K562 (cell line): ENCODE measurements around the gene SLC8A2. TPM values are rescaled to one million over a fixed set of nuclear protein-coding genes. Genes with fewer than 3 reads are reported as not detected.

Source experiments
- BMI1 ChIP-seq: fragments of 150-350 bp; IDR thresholded peaks from 2 replicates; pipeline ENCODE4 v1.6.1; 2014; ENCODE audit warnings: low read length
- CBX2 ChIP-seq: fragments of 200-600 bp; sonication (generic); IDR thresholded peaks from one replicate; pipeline ENCODE4 v1.6.1; 2012; ENCODE audit warnings: mild to moderate bottlenecking, low read length, inconsistent platforms; ENCODE audit not compliant: insufficient read depth, poor library complexity, severe bottlenecking
- HMG20B ChIP-seq: fragments of 250-450 bp; sonication (Bioruptor Pico); IDR thresholded peaks from 2 replicates; pipeline ENCODE4 v1.5.0; 2021; ENCODE audit warnings: mild to moderate bottlenecking
- KDM2B ChIP-seq: fragments of 250-450 bp; sonication (Bioruptor Pico); IDR thresholded peaks from 2 replicates; pipeline ENCODE4 v1.8.0; 2021; ENCODE audit warnings: mild to moderate bottlenecking, moderate library complexity
- LARP7 ChIP-seq: fragments of 450-650 bp; IDR thresholded peaks from 2 replicates; pipeline ENCODE4 v1.6.1; 2016
- MYNN ChIP-seq, 2 experiments: sonication (generic); formaldehyde crosslinking in 1 of 2; IDR thresholded peaks; 2 replicates each; pipeline versions ENCODE4 v1.5.0 to v1.6.1; 2016 to 2020; ENCODE audit warnings: antibody characterized with exemption in 1 of 2, missing genetic modification reagents in 1 of 2
- PCBP1 ChIP-seq: fragments of 200-400 bp; formaldehyde crosslinking; IDR thresholded peaks from 2 replicates; pipeline ENCODE4 v1.6.1; 2018; ENCODE audit warnings: mild to moderate bottlenecking, low read depth, low read length; ENCODE audit not compliant: poor library complexity, severe bottlenecking
- RBM14 ChIP-seq: fragments of 200-400 bp; formaldehyde crosslinking; IDR thresholded peaks from 2 replicates; pipeline ENCODE4 v1.6.1; 2018; ENCODE audit warnings: low read depth, mild to moderate bottlenecking, low read length, moderate library complexity, borderline replicate concordance; ENCODE audit not compliant: insufficient read depth
- STAT5B ChIP-seq: fragments of 250-450 bp; sonication (Bioruptor Pico); IDR thresholded peaks from 2 replicates; pipeline ENCODE4 v1.8.0; 2021; ENCODE audit warnings: mild to moderate bottlenecking, inconsistent platforms
- U2AF2 ChIP-seq: fragments of 200-400 bp; formaldehyde crosslinking; optimal IDR thresholded peaks from 2 replicates; pipeline ENCODE3; 2017; ENCODE audit warnings: low read depth, mild to moderate bottlenecking, low read length
- ZNF124 ChIP-seq: sonication (generic); formaldehyde crosslinking; IDR thresholded peaks from 2 replicates; pipeline ENCODE4 v1.8.1; 2022; ENCODE audit warnings: missing genetic modification reagents
- ZNF79 ChIP-seq: fragments of 250-450 bp; sonication (Bioruptor Pico); IDR thresholded peaks from 2 replicates; pipeline ENCODE4 v1.4.0; 2020; ENCODE audit warnings: low read depth, mild to moderate bottlenecking, moderate library complexity
- polyA plus RNA-seq, 8 experiments: library from polyadenylated mRNA; depleted of rRNA in 4 of 8; stranded (reverse) in 5 of 8; unstranded in 3 of 8; fragments of >200 nt; fragmentation: Nextera tagmentation in 2 of 8; fragmentation: Illumina TruSeq in 1 of 8; extraction: Ambion mirVana in 2 of 8; extraction: Trizol in 1 of 8; gene quantifications; 2 replicates each; pipeline versions ENCODE4 v1.2.1 to v1.2.3, GENCODE V29; 2011 to 2014; ENCODE audit warnings: inconsistent platforms in 1 of 8, missing spikeins in 1 of 8
- total RNA-seq, 7 experiments: library from RNA; depleted of rRNA in 6 of 7; stranded (reverse); fragments of >200 nt in 6 of 7; fragmentation: Illumina TruSeq in 2 of 7; extraction: Trizol in 2 of 7; gene quantifications; 2 replicates each; pipeline versions ENCODE4 v1.2.1 to v1.2.3, GENCODE V29; 2011 to 2021; ENCODE audit warnings: low replicate concordance in 1 of 7
- TF ChIP-seq, protein P1 (sequence below): fragments of 450-650 bp; conservative IDR thresholded peaks from 2 replicates; pipeline ENCODE4 v1.6.1; 2016; ENCODE audit warnings: missing genetic modification characterization, low read depth, mild to moderate bottlenecking, control low read depth, missing compliant biosample characterization
- TF ChIP-seq, protein P2 (sequence below): fragments of 450-650 bp; IDR thresholded peaks from 2 replicates; pipeline ENCODE4 v1.6.1; 2014; ENCODE audit warnings: low read depth, mild to moderate bottlenecking, moderate library complexity, borderline replicate concordance
- TF ChIP-seq, protein P3 (sequence below): fragments of 450-650 bp; IDR thresholded peaks from 2 replicates; pipeline ENCODE4 v1.6.1; 2017; ENCODE audit warnings: antibody characterized with exemption, mild to moderate bottlenecking
- TF ChIP-seq, protein P4 (sequence below): fragments of 450-650 bp; formaldehyde crosslinking; IDR thresholded peaks from 2 replicates; pipeline ENCODE4 v1.4.0; 2020; ENCODE audit warnings: mild to moderate bottlenecking, moderate library complexity

The SLC8A2 gene
- total and polyA plus RNA-seq, 9 of the 15 experiments (the other 6 are each of a cell fraction or from before 2014, with no cell fraction given) = 0.07 to 0.66 (median 0.24) TPM; not detected in 3

DNA sequence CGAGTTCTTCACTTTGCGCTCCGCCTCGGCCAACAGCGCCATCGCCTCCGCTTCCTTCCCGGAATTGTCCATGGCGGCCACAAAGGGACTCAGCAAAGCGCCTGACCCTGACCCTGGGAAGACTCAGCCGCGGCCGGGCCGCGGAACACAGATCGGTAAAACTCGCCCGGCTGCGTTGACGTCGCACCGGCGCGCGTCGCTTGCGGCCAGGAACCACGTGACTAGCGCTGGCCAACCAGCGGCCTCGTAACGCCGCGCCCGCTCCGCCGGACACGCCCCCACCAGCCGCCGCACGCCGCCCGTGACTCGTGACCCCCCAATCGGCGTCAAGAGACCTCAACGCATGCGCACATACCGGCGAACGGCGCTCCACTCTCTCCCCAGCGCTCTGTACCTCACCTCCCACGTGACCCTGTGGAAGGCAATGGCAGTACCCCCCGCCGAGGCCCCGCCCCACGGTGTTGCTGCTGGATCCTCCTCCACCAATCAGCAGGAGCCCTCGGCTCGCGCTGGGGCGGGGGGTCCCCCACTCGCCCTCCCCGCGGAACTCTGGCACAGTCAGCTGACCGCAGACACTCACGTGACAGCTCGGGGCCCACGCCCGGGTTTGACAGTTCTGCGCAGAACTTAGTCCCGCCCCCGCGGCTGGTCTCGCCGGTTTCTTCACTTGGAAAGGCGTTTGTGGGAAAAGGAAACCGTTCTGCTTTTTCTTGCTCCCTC, 43.3 kb upstream of the SLC8A2 start, which contains the start of gene NAPA (continued):
- TF ChIP-seq, protein P1, sequence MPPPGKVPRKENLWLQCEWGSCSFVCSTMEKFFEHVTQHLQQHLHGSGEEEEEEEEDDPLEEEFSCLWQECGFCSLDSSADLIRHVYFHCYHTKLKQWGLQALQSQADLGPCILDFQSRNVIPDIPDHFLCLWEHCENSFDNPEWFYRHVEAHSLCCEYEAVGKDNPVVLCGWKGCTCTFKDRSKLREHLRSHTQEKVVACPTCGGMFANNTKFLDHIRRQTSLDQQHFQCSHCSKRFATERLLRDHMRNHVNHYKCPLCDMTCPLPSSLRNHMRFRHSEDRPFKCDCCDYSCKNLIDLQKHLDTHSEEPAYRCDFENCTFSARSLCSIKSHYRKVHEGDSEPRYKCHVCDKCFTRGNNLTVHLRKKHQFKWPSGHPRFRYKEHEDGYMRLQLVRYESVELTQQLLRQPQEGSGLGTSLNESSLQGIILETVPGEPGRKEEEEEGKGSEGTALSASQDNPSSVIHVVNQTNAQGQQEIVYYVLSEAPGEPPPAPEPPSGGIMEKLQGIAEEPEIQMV (tag) = no peak
- no peak for TF ChIP-seq ZNF124 (CRISPR knock-in tag)
- no peak for TF ChIP-seq HMG20B (CRISPR knock-in tag)
- TF ChIP-seq CBX2 = no peak
- TF ChIP-seq MYNN (IDR thresholded peaks at IDR 0.05) = peak; percentile 36; the same call in 1 of the 2 replicates
- no peak for TF ChIP-seq MYNN (CRISPR knock-in tag; IDR thresholded peaks at IDR 0.05)
- TF ChIP-seq, protein P2, sequence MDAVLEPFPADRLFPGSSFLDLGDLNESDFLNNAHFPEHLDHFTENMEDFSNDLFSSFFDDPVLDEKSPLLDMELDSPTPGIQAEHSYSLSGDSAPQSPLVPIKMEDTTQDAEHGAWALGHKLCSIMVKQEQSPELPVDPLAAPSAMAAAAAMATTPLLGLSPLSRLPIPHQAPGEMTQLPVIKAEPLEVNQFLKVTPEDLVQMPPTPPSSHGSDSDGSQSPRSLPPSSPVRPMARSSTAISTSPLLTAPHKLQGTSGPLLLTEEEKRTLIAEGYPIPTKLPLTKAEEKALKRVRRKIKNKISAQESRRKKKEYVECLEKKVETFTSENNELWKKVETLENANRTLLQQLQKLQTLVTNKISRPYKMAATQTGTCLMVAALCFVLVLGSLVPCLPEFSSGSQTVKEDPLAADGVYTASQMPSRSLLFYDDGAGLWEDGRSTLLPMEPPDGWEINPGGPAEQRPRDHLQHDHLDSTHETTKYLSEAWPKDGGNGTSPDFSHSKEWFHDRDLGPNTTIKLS = no peak; the same call in 1 of the 2 replicates
- 0 out of 2 replicates have a peak, but pooled peaks have one; percentile 37 for TF ChIP-seq KDM2B (CRISPR knock-in tag)
- TF ChIP-seq, protein P3, sequence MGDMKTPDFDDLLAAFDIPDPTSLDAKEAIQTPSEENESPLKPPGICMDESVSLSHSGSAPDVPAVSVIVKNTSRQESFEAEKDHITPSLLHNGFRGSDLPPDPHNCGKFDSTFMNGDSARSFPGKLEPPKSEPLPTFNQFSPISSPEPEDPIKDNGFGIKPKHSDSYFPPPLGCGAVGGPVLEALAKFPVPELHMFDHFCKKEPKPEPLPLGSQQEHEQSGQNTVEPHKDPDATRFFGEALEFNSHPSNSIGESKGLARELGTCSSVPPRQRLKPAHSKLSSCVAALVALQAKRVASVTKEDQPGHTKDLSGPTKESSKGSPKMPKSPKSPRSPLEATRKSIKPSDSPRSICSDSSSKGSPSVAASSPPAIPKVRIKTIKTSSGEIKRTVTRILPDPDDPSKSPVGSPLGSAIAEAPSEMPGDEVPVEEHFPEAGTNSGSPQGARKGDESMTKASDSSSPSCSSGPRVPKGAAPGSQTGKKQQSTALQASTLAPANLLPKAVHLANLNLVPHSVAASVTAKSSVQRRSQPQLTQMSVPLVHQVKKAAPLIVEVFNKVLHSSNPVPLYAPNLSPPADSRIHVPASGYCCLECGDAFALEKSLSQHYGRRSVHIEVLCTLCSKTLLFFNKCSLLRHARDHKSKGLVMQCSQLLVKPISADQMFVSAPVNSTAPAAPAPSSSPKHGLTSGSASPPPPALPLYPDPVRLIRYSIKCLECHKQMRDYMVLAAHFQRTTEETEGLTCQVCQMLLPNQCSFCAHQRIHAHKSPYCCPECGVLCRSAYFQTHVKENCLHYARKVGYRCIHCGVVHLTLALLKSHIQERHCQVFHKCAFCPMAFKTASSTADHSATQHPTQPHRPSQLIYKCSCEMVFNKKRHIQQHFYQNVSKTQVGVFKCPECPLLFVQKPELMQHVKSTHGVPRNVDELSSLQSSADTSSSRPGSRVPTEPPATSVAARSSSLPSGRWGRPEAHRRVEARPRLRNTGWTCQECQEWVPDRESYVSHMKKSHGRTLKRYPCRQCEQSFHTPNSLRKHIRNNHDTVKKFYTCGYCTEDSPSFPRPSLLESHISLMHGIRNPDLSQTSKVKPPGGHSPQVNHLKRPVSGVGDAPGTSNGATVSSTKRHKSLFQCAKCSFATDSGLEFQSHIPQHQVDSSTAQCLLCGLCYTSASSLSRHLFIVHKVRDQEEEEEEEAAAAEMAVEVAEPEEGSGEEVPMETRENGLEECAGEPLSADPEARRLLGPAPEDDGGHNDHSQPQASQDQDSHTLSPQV = no peak
- TF ChIP-seq U2AF2 = no peak
- no peak for TF ChIP-seq RBM14
- no peak for TF ChIP-seq BMI1
- TF ChIP-seq, protein P4, sequence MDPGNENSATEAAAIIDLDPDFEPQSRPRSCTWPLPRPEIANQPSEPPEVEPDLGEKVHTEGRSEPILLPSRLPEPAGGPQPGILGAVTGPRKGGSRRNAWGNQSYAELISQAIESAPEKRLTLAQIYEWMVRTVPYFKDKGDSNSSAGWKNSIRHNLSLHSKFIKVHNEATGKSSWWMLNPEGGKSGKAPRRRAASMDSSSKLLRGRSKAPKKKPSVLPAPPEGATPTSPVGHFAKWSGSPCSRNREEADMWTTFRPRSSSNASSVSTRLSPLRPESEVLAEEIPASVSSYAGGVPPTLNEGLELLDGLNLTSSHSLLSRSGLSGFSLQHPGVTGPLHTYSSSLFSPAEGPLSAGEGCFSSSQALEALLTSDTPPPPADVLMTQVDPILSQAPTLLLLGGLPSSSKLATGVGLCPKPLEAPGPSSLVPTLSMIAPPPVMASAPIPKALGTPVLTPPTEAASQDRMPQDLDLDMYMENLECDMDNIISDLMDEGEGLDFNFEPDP (CRISPR knock-in tag) = no peak
- TF ChIP-seq LARP7 = no peak
- TF ChIP-seq PCBP1 = no peak
- no peak for TF ChIP-seq ZNF79 (CRISPR knock-in tag)
- TF ChIP-seq STAT5B (CRISPR knock-in tag) = no peak
